HCT116 (cell line): Measurements from ENCODE around the gene UBE2D2. TPM values are rescaled to one million over a fixed set of nuclear protein-coding genes. Genes with fewer than 3 reads are reported as not detected.

Experiments
- ATAC-seq: fragments of 200-7000 bp; cut with Tn5 transposase; 2 replicates; pipeline ENCODE4 v1.9.1; 2020; ENCODE audit warnings: mild to moderate bottlenecking, moderate library complexity
- BruUV-seq: library from RNA; stranded (reverse); fragments of 400-500 nt; replicated peaks from 2 replicates; lab custom pipeline; 2021; lab: Mats Ljungman, UMichigan
- CTCF ChIA-PET: fragments of 300-600 bp; sonication (Branson Sonifier 250); formaldehyde crosslinking; loops from one replicate; lab custom pipeline; 2021; ENCODE audit warnings: antibody characterized with exemption; lab: Charles Lee
- POLR2A ChIA-PET: fragments of 300-600, 350-600 bp; sonication (Branson Sonifier 250); formaldehyde crosslinking; loops from one replicate; lab custom pipeline; 2021; ENCODE audit warnings: antibody characterized with exemption; lab: Charles Lee
- RAD21 ChIA-PET, 2 experiments: fragments of 300-600 bp; sonication (Branson Sonifier 250); formaldehyde crosslinking; loops; one replicate each; lab custom pipeline; 2023; ENCODE audit warnings: low total read pairs in 2 of 2; ENCODE audit not compliant: uncharacterized antibody in 2 of 2, unreplicated experiment in 2 of 2, low non-redundant PET in 1 of 2; lab: Charles Lee
- DNase-seq: peaks from one replicate; pipeline ENCODE4 v3.0.0-alpha.2; 2010; ENCODE audit warnings: low read depth, low spot score
- H2AFZ ChIP-seq: fragments of 200-600 bp; shearing (Covaris generic), sonication (generic); 2 replicates; pipeline ENCODE4 v1.6.1; 2017; ENCODE audit warnings: low read depth, mixed run types, mixed read lengths, antibody characterized with exemption, low read length; ENCODE audit not compliant: poor library complexity, severe bottlenecking
- H3K27ac ChIP-seq: 2 replicates; pipeline ENCODE4 v1.5.1; 2012; ENCODE audit warnings: low read depth, low read length
- H3K27me3 ChIP-seq: fragments of 200-600 bp; sonication (generic); 2 replicates; pipeline ENCODE4 v1.6.1; 2016; ENCODE audit warnings: mixed run types, low read length, mixed read lengths; ENCODE audit not compliant: insufficient read depth
- H3K36me3 ChIP-seq, 2 experiments: fragments of 200-500 bp in 1 of 2; fragments of 200-600 bp in 1 of 2; sonication (Bioruptor generic) in 1 of 2; sonication (generic) in 1 of 2; 2 replicates each; pipeline versions ENCODE4 v1.5.1 to v1.6.1; 2014 to 2016; ENCODE audit warnings: low read length in 2 of 2, inconsistent platforms in 1 of 2, mixed read lengths in 1 of 2, mixed run types in 1 of 2; ENCODE audit not compliant: insufficient read depth in 2 of 2, control insufficient read depth in 1 of 2
- H3K4me1 ChIP-seq, 2 experiments: fragments of 200-600 bp in 1 of 2; sonication (generic) in 1 of 2; 2 replicates each; pipeline versions ENCODE4 v1.5.1 to v1.6.1; 2012 to 2017; ENCODE audit warnings: low read length in 2 of 2, inconsistent platforms in 1 of 2, mild to moderate bottlenecking in 1 of 2, mixed read lengths in 1 of 2, mixed run types in 1 of 2, moderate library complexity in 1 of 2; ENCODE audit not compliant: insufficient read depth in 2 of 2, control insufficient read depth in 1 of 2
- H3K4me2 ChIP-seq: fragments of 200-600 bp; sonication (generic); 2 replicates; pipeline ENCODE4 v1.6.1; 2017; ENCODE audit warnings: mixed run types, low read length, mixed read lengths
- H3K4me3 ChIP-seq, 2 experiments: fragments of 200-600 bp in 1 of 2; sonication (generic) in 1 of 2; replicated peaks in 1 of 2; 2 replicates each; pipeline ENCODE4 v1.5.1; 2011 to 2016; ENCODE audit warnings: low read length in 2 of 2, control low read depth in 1 of 2, low read depth in 1 of 2, mild to moderate bottlenecking in 1 of 2, mixed read lengths in 1 of 2, mixed run types in 1 of 2
- H3K79me2 ChIP-seq: fragments of 200-600 bp; sonication (generic); 2 replicates; pipeline ENCODE4 v1.6.1; 2017; ENCODE audit warnings: mild to moderate bottlenecking, mixed run types, low read length, moderate library complexity, mixed read lengths; ENCODE audit not compliant: insufficient read depth
- H3K9ac ChIP-seq: fragments of 200-600 bp; sonication (generic); 2 replicates; pipeline ENCODE4 v1.6.1; 2016; ENCODE audit warnings: low read length, mixed read lengths
- H3K9me2 ChIP-seq: fragments of 200-600 bp; sonication (generic), shearing (Covaris generic); 2 replicates; pipeline ENCODE4 v1.6.1; 2017; ENCODE audit warnings: mixed run types, mild to moderate bottlenecking, moderate library complexity; ENCODE audit not compliant: insufficient read depth
- H3K9me3 ChIP-seq, 2 experiments: fragments of 200-500 bp in 1 of 2; fragments of 200-600 bp in 1 of 2; sonication (Bioruptor generic) in 1 of 2; sonication (generic) in 1 of 2; 2 replicates each; pipeline ENCODE4 v1.6.1; 2014 to 2017; ENCODE audit warnings: low read length in 2 of 2, mixed read lengths in 2 of 2, inconsistent platforms in 1 of 2, low read depth in 1 of 2, mild to moderate bottlenecking in 1 of 2, mixed run types in 1 of 2, moderate library complexity in 1 of 2; ENCODE audit not compliant: control insufficient read depth in 1 of 2, insufficient read depth in 1 of 2
- H4K20me1 ChIP-seq: fragments of 200-600 bp; sonication (generic), shearing (Covaris generic); 2 replicates; pipeline ENCODE4 v1.6.1; 2017; ENCODE audit warnings: mixed run types, mild to moderate bottlenecking, moderate library complexity; ENCODE audit not compliant: insufficient read depth
- ATF3 ChIP-seq: IDR thresholded peaks from 2 replicates; pipeline ENCODE4 v1.6.1; 2012
- CEBPB ChIP-seq: IDR thresholded peaks from 2 replicates; pipeline ENCODE4 v1.6.1; 2012; ENCODE audit warnings: low read depth
- ELF1 ChIP-seq: IDR thresholded peaks from 2 replicates; pipeline ENCODE4 v1.6.1; 2012; ENCODE audit warnings: low read depth, borderline replicate concordance
- SIN3A ChIP-seq: IDR thresholded peaks from 2 replicates; pipeline ENCODE4 v1.6.1; 2012; ENCODE audit warnings: low read depth
- SRF ChIP-seq: IDR thresholded peaks from 2 replicates; pipeline ENCODE4 v1.6.1; 2012; ENCODE audit warnings: low read depth
- TCF7L2 ChIP-seq: IDR thresholded peaks from 2 replicates; pipeline ENCODE4 v1.7.0; 2011; ENCODE audit warnings: borderline replicate concordance, inconsistent platforms; ENCODE audit not compliant: insufficient read depth, insufficient read length; ENCODE audit errors: extremely low read depth
- ZFX ChIP-seq: fragments of 450-650 bp; IDR thresholded peaks from 2 replicates; pipeline ENCODE4 v1.6.1; 2017
- intact Hi-C: fragments of 100-400 bp; cut with micrococcal nuclease; formaldehyde crosslinking; loops from 2 replicates; pipeline ENCODE4 v1.10.0; 2022
- total RNA-seq: library from RNA; stranded (reverse); gene quantifications from one replicate; pipeline ENCODE4 v1.2.1, GENCODE V29; 2021; ENCODE audit not compliant: unreplicated experiment
- TF ChIP-seq, protein P1 (sequence below): IDR thresholded peaks from 2 replicates; pipeline ENCODE4 v1.6.1; 2011; ENCODE audit warnings: mild to moderate bottlenecking, low read length, moderate library complexity; ENCODE audit not compliant: insufficient replicate concordance; ENCODE audit errors: extremely low read depth
- TF ChIP-seq, protein P2 (sequence below), 3 experiments: fragments of 200-600 bp in 1 of 3; sonication (generic) in 1 of 3; IDR thresholded peaks in 2 of 3; conservative IDR thresholded peaks in 1 of 3; 2 replicates each; pipeline ENCODE4 v1.5.1; 2012 to 2017; ENCODE audit warnings: low read depth in 2 of 3, low read length in 2 of 3, antibody characterized with exemption in 1 of 3, borderline replicate concordance in 1 of 3, control low read depth in 1 of 3, mild to moderate bottlenecking in 1 of 3, mixed read lengths in 1 of 3, mixed run types in 1 of 3, moderate library complexity in 1 of 3; ENCODE audit not compliant: insufficient read depth in 1 of 3
- TF ChIP-seq, protein P3 (sequence below): IDR thresholded peaks from 2 replicates; pipeline ENCODE4 v1.6.1; 2012; ENCODE audit warnings: low read depth
- TF ChIP-seq, protein P4 (sequence below): IDR thresholded peaks from 2 replicates; pipeline ENCODE4 v1.6.1; 2012

The UBE2D2 gene
- total RNA-seq, 1 experiment from 2014 or later, result 140 TPM

- no peak overlapping the region for H3K4me3 ChIP-seq
- ATAC-seq (no peak), DNase-seq (no peak)
- peaks cover 9 to 11% of the 10 kb centered on the region in 2 experiments for H3K4me1 ChIP-seq
- H3K9me3 ChIP-seq, result no peaks in the 10 kb centered on the region
- TF ChIP-seq SIN3A (no peak), ZFX (no peak), SRF (no peak), ELF1 (no peak), CEBPB (no peak), TCF7L2 (no peak), ATF3 (no peak)
- TF ChIP-seq, protein P1, sequence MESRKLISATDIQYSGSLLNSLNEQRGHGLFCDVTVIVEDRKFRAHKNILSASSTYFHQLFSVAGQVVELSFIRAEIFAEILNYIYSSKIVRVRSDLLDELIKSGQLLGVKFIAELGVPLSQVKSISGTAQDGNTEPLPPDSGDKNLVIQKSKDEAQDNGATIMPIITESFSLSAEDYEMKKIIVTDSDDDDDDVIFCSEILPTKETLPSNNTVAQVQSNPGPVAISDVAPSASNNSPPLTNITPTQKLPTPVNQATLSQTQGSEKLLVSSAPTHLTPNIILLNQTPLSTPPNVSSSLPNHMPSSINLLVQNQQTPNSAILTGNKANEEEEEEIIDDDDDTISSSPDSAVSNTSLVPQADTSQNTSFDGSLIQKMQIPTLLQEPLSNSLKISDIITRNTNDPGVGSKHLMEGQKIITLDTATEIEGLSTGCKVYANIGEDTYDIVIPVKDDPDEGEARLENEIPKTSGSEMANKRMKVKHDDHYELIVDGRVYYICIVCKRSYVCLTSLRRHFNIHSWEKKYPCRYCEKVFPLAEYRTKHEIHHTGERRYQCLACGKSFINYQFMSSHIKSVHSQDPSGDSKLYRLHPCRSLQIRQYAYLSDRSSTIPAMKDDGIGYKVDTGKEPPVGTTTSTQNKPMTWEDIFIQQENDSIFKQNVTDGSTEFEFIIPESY, result no peak
- TF ChIP-seq, protein P2, sequence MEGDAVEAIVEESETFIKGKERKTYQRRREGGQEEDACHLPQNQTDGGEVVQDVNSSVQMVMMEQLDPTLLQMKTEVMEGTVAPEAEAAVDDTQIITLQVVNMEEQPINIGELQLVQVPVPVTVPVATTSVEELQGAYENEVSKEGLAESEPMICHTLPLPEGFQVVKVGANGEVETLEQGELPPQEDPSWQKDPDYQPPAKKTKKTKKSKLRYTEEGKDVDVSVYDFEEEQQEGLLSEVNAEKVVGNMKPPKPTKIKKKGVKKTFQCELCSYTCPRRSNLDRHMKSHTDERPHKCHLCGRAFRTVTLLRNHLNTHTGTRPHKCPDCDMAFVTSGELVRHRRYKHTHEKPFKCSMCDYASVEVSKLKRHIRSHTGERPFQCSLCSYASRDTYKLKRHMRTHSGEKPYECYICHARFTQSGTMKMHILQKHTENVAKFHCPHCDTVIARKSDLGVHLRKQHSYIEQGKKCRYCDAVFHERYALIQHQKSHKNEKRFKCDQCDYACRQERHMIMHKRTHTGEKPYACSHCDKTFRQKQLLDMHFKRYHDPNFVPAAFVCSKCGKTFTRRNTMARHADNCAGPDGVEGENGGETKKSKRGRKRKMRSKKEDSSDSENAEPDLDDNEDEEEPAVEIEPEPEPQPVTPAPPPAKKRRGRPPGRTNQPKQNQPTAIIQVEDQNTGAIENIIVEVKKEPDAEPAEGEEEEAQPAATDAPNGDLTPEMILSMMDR (IDR thresholded peaks at IDR 0.05 in 2 of 3, conservative IDR thresholded peaks at IDR 0.05 in 1 of 3; ENCODE audit: borderline replicate concordance in 1 of 3, insufficient read depth in 1 of 3, low read depth in 2 of 3, low read length in 2 of 3), result no peak
- TF ChIP-seq, protein P3, sequence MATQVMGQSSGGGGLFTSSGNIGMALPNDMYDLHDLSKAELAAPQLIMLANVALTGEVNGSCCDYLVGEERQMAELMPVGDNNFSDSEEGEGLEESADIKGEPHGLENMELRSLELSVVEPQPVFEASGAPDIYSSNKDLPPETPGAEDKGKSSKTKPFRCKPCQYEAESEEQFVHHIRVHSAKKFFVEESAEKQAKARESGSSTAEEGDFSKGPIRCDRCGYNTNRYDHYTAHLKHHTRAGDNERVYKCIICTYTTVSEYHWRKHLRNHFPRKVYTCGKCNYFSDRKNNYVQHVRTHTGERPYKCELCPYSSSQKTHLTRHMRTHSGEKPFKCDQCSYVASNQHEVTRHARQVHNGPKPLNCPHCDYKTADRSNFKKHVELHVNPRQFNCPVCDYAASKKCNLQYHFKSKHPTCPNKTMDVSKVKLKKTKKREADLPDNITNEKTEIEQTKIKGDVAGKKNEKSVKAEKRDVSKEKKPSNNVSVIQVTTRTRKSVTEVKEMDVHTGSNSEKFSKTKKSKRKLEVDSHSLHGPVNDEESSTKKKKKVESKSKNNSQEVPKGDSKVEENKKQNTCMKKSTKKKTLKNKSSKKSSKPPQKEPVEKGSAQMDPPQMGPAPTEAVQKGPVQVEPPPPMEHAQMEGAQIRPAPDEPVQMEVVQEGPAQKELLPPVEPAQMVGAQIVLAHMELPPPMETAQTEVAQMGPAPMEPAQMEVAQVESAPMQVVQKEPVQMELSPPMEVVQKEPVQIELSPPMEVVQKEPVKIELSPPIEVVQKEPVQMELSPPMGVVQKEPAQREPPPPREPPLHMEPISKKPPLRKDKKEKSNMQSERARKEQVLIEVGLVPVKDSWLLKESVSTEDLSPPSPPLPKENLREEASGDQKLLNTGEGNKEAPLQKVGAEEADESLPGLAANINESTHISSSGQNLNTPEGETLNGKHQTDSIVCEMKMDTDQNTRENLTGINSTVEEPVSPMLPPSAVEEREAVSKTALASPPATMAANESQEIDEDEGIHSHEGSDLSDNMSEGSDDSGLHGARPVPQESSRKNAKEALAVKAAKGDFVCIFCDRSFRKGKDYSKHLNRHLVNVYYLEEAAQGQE, result no peak
- TF ChIP-seq, protein P4, sequence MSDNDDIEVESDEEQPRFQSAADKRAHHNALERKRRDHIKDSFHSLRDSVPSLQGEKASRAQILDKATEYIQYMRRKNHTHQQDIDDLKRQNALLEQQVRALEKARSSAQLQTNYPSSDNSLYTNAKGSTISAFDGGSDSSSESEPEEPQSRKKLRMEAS, result no peak
- 0 out of 2 replicates have a peak, but pooled peaks cover 4% of the 10 kb centered on the region for H4K20me1 ChIP-seq
- H3K9ac ChIP-seq, result no peak overlapping the region
- H3K79me2 ChIP-seq, result no peaks in the 10 kb centered on the region
- H3K36me3 ChIP-seq, result peaks cover 5 to 7% of the 10 kb centered on the region in 2 experiments; a peak in 3 of 4 replicates
- no peak overlapping the region for H3K27ac ChIP-seq
- no peaks in the 10 kb centered on the region for H3K9me2 ChIP-seq
- H3K27me3 ChIP-seq, result no peaks in the 10 kb centered on the region
- no peak overlapping the region for H2AFZ ChIP-seq
- intact Hi-C loops, result loop anchor here (10.0 kb wide), 1 partner anchor 214 kb away; no protein-coding TSS in a partner anchor
- ChIA-PET CTCF (interaction anchor here (5.8 kb wide), 1 partner anchor 60 kb away, joined by 81 read pairs; no protein-coding TSS in a partner anchor), RAD21 (no interaction called here), POLR2A (interaction anchor here (0.6 to 0.7 kb wide), 2 partner anchors 80 to 490 kb away, joined by 3 to 4 read pairs; no protein-coding TSS in a partner anchor)
- no peak overlapping the region for H3K4me2 ChIP-seq
- no TSS peak for BruUV-seq
Observed at GRCh38 chr5:139630855-139631254, 69.7 kb downstream of the UBE2D2 start.
